Measurements from ENCODE around the gene CAPN15.

The CAPN15 gene

DNA sequence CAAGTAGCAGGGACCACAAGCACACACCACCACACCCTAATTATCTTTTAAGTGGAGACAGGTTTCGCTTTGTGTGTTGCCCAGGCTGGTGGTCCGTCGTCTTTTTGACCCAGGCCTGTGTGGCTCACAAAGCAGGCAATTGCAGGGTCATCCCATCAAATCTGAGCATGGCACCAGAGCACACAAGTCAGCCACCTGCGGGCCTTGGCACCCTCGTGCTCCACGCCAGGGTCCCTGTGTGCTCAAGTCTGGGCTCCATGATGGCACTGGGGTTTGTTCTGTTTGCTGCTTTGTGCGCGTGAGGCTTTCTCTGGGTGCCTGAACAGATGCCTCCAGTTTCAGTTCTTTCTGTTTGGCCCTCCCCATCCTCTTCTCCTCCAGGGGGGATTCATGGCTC lies 2.4 kb upstream of the CAPN15 start:
- DNase-seq (ENCODE audit: low read depth in 3 of 3, low spot score in 1 of 3): no peak

DNA sequence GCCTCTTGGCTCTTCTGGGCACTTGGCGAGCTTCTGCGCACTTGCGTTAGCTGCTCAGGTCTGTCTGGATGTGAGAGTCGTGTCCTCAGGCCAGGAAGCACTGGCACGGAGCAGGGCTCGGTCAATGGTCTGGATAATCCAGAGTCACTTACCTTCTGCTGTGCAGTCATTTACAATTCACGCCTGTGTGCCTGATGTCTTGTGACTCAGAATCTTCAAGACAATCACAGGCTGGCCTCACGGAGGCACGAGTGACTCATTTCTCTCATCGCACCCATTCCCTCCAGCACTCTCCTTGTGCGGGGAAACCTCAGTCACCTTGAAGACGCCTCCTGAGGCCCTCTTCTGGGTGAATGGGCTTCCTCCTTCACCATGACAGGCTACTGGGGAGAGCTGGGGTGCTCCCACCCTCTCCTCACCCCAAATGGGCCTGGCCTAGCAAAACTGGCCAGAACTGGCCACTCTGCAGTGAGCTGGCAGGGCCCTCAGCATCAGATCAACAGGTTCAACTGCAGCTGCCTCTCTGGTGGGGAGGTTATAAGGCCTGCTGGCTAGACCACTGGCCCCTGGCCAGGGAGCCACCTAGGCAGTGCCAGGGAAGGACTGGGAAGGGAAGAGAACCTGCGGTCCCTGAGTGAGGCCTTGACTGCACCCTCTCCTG lies 1.9 kb upstream of the CAPN15 start:
- peak; percentile 15 to 54 (median 42) for DNase-seq (ENCODE audit: low read depth in 3 of 3, low spot score in 1 of 3)

DNA sequence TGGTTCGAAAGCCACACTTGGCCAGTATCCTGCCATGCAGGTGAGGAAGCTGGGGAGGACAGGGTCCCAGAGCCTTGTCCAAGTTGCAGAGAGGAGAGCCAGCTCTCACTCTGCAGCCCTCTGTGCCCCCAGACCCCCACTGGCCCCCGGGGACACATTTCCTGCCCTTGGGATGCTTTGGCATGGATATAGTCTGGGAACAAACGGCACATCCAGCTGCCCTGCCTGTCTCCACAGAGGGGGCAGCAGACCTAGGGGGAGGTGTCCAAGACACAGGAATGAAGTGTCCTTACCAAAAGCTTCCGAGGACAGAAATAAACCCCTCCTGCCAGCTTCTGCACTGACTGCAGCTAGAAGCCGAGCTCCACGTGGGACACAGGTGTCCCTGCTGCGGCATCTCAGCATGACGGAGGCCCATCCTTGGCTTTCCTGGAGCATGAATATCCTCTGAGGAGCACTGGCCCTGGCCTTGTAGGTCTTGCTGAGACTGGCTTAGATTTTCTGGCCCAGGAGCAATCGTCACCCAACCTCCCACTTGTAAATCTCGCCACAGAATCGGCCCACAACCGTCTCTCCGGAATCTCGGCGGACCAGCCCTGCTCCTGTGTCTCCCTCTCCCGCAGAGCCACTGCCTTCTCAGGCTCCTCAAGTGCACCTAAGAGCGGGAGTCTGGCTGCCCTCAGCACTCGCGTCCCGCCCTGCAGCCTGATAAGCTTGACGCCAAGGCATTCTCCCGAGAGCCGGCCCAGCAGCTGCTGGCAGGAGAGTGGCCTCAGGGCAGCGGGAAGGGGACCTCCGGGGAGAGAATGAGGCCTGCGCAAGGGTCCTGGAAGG lies 1.1 kb upstream of the CAPN15 start:
- DNase-seq (ENCODE audit: low read depth in 3 of 3, low spot score in 1 of 3): peak in 1 of 3 donors; percentile 14

DNA sequence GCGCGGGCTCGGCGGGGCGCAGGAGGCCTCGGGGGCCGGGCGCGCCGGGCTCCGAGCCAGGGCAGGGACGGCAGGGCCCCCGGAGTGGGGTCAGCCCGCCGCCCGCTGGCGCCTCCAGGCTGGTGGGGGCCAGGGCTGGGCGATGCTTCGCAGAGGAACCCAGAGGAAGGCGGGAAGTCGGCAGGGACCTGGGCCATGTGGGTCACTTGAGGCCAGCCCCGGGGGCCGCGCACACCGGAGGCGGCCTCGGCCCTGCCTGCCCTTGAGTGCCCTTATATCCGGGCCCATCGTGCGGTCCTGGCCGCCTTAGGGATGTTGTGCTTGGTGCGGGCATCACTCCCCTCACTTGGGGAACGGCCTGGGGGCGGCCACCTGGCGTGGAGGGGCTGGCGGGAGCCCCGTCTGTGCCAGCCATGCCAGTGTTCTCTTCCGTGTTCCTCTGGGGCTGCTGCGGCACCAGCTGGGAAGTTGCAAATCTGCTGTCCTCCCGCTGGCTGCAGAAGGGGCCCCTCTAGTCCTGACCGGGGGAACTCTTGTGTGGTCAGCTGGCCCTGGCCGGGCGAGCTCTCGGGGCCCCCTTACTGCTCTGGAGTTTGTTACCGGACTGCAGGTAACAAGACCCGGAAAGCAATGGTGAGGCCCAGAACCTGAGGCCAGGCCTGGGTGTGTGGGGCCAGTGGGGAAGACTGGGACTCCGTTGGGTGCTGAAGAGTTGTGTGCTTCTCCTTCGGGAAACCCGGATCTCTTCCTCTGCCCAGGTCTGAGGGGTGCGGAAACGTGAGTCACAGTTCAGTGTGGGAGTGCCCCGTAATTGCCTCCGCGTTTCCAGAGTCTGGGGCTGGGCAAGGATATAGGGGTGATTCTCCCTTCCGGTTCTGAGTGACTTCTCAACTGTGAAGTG lies 849 bp downstream of the CAPN15 start:
- DNase-seq (ENCODE audit: low read depth in 3 of 3, low spot score in 1 of 3): peak in 1 of 3 donors; percentile 12

DNA sequence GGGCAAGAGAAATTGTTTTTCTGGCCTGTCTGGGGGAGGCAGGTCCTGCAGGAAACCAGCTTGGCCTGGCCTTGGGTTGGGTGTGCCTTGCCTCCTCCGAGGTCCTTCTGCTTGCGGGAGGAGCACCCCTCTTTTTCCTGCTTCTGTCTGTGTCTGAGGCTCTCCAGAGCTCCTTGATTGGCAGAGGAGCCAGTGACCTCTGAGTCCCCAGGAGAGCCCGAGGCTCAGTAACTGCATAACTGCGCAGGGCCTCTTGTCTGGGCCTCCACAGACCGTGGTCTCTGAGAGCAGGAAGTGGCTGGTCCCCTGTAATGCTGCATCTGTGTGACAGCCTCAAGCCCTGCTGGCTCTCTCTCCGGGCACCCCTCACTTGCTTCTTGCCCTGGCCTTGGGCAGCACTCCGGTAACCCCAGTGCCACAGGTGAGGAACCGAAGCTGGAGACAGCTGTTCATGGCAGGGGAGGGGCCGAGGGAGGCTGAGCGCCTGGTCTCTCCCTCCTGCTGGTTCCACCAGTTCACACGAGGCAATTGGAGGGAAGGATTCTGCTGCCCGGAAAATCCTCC lies 1.6 kb downstream of the CAPN15 start:
- DNase-seq (ENCODE audit: low read depth in 3 of 3, low spot score in 1 of 3): no peak

DNA sequence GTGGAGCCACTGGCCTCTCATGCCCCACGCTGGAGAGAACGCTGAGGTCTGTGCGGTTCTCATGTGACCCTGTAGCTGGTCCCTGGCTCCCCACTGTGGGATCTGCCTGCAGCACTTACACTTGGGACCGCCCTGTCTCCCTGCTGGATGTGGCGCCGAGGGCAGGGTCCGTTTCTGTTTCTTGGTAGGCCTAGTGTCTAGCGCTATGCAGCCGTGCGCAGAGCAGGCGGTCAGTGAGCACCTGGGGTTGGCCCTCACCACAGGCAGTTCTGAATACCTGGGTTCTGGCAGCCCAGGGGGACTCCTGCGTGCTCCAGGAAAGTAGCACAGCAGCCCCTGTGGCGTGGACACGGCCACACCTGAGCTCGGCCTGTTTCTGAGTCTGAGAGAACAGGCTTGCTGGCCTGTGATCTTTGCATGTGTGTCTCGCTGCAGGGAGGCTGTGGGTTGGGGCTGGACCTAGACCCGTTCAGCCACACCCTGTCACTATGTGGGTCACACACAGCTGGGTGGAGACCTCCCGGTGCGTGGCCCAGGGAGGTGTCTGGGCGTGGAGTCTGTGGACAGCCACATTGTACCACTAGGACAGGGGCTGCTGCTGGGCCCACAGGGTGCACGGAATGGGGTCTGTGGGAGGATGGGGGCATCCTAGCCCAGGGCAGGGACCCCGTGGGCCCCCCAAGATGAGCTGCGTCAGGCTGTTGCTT lies 2.8 kb downstream of the CAPN15 start:
- no peak for DNase-seq (ENCODE audit: low read depth in 3 of 3, low spot score in 1 of 3)

DNA sequence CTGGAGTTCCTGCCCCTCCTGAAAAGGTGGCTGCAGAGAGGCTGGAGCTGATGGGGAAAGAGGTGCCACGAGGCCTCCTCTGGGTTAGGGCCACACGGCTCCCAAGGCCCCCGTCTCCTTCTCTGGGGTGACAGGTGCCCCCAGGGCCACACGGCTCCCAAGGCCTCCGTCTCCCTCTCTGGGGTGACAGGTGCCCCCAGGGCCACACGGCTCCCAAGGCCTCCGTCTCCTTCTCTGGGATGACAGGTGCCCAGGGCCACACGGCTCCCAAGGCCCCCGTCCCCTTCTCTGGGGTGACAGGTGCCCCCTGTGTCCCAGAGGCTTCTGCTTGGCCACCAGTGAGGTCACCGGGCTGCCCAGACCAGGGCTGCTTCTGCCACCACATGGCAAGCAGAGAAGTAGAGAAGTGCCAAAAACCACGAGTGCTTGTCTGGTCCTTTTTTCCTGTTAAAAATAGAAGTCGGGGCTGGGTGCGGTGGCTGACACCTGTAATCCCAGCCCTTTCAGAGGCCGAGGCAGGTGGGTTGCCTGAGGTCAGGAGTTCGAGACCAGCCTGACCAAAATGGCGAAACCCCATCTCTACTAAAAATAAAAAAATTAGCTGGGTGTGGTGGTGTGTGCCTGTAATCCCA lies 4.1 kb downstream of the CAPN15 start:
- DNase-seq (ENCODE audit: low read depth in 3 of 3, low spot score in 1 of 3): no peak

DNA sequence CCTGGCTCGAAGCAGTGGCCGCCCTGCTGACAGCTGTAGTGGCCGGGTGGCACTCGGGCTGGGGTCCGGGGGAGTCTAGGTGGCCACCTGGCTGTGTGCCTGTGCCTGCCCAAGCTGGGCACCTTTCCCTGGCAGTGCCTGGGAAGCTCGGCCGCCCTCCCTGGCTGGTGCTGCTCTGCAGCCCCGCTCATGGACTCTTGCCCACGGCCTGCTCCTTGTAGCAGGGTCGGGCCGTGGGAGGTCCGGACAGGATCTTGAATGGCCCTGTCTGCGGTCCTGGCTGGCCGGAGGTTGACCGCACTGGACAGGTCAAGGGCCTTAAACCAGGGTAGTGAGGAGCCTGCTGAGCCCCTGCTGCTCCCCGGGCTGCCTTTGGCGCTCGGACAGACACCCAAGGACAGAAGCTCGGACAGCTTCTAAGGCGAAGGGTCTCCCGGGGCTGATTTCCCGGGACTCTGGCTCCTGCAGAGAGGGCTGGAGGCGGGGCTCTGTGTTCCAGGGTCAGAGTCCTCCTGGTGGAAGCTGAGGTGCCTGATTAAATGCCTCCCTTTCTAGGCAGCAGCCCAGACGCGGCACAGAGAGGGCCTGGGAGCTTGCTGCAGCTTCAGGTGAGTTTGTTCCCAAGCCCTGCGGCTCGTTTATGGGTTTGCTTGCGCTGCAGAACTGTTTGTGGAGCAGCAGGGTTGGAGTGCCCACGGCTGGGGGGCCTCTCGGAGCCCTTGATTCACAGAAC lies 6.0 kb downstream of the CAPN15 start:
- DNase-seq (ENCODE audit: low read depth in 3 of 3, low spot score in 1 of 3): no peak

DNA sequence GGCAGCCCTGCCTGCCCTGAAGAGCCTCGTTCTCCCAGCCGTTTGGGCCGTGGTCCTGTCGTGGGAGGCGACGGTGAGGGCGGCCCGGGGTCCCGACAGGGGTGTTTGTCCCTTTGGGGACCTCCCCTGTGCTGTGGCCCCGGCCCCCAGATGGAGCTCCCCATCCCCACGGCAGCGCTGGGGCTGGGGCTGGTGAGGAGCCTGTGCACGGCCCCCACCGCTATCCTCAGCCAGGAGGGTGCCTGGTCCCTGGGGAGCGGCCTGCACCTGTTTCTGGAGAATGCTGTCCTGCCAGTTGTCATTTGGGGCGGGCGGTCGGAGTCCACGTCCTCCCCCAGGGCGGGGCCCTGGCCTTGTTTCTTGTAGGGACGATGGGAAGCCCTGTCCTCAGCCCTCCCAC lies 6.6 kb downstream of the CAPN15 start:
- no peak for DNase-seq (ENCODE audit: low read depth in 3 of 3, low spot score in 1 of 3)

DNA sequence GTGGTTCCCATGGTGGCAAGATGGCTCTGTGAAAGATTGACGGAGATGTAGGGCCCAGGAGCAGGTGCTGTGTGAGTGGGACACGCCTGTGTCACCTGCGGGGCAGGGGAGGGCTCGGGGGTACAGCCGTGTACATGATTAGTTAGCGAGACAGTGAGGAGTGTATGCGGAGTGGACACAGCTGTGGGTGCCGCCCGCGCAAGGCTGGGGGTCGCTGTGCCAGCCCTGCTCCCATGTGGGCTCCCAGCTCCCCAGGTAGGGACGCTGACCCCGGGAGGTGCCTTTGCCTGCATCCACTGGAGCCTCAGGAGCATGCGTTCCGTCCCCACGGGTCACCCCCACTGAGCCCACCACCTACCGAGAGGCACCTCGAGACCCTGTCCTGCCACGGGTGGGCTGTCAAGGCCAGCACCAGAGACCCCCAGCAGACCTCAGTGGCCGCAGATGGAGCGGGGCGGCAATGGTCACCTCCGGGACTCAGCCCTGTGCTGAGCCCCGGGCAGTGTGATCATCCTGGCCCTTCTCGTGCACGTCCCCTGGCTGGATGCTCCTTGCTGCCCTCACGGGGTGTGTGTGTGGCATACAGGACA lies 7.4 kb downstream of the CAPN15 start:
- no peak for DNase-seq (ENCODE audit: low read depth in 3 of 3, low spot score in 1 of 3)

DNA sequence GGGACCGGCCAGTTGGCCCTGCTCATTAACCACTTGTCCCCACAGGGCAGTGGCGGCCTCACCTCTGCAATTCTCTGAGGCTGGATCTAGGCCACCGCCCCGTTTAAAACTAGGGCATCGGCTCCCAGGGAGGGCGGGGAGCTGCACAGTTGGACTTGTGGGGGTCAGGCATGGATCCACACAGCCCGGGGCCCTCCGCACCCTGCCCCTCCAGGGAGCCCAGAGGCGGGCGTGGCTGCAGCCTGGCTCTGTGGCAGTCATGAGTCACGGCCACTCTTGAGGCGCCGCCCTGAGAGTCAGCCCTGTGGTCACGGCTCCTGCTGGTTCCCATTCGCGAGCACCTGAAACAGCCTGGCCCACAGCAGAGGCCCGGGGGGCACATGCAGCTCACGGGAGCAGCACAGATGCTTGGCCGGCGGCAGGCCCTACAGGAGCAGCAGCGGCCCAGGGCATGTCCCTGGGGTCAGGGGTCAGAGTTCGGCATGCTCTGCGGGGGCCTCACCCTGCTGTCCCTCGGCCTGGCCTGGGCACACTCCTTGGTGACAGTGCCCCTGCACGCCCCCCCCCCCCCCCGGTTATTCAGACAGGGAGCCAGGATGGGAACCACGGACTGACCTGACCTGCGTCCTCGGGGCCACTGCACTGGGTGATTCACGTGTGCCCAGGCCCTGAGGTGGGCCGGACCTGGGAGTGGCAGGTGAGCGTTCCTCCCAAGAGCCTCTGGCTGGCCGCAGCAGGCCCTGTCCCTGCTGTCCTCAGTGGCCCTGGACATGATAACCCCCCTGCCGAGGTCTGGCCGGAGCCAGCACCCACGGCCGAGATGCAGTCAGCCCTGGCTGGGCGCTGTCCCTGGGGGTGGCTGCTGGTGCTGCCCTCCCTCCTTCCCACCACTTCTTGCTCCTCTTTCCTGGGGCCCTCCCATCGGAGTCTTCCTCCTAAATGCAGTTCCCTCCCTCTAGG lies 8.2 kb downstream of the CAPN15 start:
- DNase-seq (ENCODE audit: low read depth in 3 of 3, low spot score in 1 of 3): no peak

DNA sequence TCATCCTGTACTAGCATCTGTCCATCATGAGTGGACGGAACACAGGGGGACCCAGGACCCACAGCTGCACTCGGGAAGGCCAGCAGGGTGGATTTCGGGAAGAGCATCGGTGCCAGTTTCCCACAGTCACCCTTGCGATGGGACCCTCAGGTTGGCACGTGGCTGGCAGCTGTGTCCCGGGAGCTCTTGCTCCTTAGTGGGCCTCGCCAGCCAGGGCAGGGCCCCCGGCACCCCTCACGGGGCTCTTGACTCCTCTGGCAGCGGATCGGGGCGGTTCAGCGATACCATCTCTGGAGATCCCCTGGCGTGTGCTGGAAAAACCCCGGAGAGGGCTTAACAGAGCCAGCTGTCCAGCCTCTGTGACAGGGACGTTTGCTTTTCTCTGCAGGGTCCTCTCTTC lies 9.2 kb downstream of the CAPN15 start:
- no peak for DNase-seq (ENCODE audit: low read depth in 3 of 3, low spot score in 1 of 3)

DNA sequence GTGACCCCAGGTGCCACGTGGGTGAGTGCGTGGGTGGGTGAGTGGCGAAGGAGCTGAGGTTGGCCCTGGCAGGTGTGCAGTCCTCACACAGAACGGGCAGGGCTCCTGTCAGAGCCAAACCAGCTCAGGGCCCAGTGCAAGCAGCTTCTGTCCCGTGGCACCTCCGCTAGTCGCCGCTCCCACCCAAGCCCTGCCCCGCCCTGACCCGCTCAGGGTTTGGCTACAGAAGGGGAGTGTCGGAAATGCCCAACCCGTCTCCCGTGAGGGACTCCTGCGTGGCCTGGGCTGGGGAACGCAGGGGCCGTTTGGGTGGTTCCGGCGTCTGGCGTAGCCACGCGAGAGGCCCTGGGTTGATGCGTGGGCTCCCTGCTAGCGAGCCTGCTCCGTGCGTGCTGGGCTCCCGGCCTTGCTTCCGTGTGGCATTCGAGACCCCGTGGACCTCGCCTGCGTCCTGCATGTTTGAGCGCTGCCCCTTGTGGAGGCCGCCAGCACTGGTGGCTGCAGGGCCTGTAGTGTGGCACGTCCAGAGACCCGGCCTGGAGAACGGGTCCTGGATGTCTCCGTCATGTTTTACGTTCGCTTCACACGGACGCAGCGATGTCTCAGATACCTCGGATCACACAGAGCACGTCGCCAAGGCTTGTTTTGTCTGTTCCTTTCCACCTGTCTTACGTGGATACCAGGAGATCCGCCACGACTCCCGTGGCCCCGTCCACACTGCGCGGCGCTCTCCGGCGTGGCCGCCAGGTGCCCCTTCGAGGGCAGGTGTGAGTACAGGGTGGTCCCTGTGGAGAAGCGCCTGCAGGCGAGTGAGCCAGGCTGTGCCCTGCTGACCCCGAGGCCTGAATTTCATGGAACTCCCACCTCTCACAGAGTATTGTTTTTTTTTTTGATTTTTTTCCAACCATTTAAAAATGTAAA lies 10.2 kb downstream of the CAPN15 start:
- DNase-seq (ENCODE audit: low read depth in 3 of 3, low spot score in 1 of 3): no peak

DNA sequence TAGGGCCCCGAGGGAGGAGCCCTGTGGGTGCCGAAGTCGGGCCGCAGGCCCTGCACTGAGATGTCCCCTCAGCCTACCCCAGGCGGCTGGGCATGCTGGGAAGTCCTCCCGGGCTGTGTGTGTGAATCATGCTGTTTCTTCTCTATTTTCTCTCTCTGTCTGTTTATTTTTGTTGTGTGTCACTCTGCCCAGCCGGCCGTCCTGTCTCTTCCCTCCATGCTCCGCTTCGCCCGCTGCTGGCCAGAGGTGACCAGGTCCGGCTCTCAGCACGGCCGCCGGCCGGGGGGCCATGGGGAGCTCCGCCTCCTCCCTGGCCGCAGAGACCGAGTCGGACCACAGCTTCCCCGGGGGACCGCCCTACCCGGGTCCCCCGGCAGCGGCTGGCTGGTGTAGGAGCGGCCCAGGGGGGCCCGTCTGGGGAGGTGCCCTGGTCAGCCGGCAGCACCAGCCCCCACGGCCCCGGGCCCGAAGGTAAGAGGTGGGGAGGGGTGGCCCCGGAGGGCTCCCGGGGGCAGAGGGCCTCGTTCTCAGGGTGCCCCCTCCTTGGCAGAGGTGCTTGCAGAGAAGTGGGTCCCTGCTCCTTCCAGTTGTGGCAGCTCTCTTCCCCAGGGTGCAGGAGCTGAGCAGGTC lies 12.5 kb downstream of the CAPN15 start:
- DNase-seq (ENCODE audit: low read depth in 3 of 3, low spot score in 1 of 3): no peak

DNA sequence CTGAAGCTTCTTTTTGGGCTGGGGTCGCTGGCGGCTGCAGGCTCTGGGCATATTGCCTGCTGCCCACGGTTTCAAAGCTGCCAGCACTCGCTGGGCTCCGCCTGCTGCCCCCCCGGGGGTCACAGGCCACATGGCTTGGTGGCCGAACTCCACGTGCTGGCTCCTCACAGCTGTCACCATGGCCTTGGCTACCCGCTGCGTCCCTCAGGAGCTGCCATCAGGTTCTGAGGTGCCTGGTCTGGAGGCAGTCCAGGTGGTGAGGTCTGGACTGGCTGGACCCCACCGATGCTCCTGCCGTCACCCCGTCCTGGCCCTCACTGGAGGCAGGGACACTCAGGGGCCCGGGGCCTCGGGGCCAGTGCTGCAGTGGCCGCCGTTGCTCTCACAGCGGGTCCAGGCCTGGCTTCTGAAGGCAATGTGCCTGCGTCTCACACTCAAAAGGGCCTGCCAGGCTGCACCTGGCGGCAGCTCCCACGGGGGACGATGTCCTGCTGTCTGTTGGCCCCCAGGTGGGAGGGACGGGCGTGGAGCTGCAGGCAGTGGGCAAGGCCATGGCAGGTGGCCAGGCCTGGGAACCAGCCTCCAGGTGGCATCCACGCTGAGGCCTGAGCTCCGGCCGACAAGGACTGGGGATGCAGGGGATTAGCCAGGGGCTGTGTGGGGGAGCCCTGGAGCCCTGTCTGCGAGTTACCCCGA lies 13.3 kb downstream of the CAPN15 start:
- no peak for DNase-seq (ENCODE audit: low read depth in 3 of 3, low spot score in 1 of 3)
